Gastrocnemius medialis (tissue), 4 donors: ENCODE data around the gene SLC12A2. TPM values are rescaled to one million over a fixed set of nuclear protein-coding genes. Genes with fewer than 3 reads are reported as not detected.

Source experiments
- ATAC-seq, 2 donors: fragments of 150-250 bp; one replicate each; pipeline ENCODE4 v1.9.1; 2016
- DNase-seq, 2 donors: peaks; one replicate each; pipeline ENCODE4 v3.0.0-alpha.2; 2019
- H3K27ac ChIP-seq, 4 donors: fragments of 200-600 bp; sonication (generic); 1 replicate in 1 of 4; 2 replicates in 3 of 4; pipeline ENCODE4 v1.5.1; 2016 to 2018; ENCODE audit warnings: mild to moderate bottlenecking in 2 of 4, moderate library complexity in 1 of 4
- H3K27me3 ChIP-seq, 3 donors: fragments of 200-600 bp; sonication (generic) in 2 of 3; 1 replicate in 1 of 3; 2 replicates in 2 of 3; pipeline versions ENCODE4 v1.5.1 to v1.6.0; 2016 to 2019; ENCODE audit warnings: mild to moderate bottlenecking in 1 of 3, moderate library complexity in 1 of 3
- H3K36me3 ChIP-seq, 2 donors: fragments of 200-600 bp; sonication (generic) in 1 of 2; one replicate each; pipeline ENCODE4 v1.5.1; 2017 to 2018
- H3K4me1 ChIP-seq, 2 donors: fragments of 200-600 bp; sonication (generic) in 1 of 2; one replicate each; pipeline ENCODE4 v1.5.1; 2016 to 2017; ENCODE audit warnings: mild to moderate bottlenecking in 2 of 2
- H3K4me3 ChIP-seq, 4 donors: fragments of 200-600 bp; sonication (generic) in 3 of 4; 1 replicate in 1 of 4; 2 replicates in 3 of 4; pipeline ENCODE4 v1.5.1; 2016 to 2019; ENCODE audit warnings: mild to moderate bottlenecking in 2 of 4
- H3K9me3 ChIP-seq, 3 donors: fragments of 200-600 bp; sonication (generic) in 2 of 3; 1 replicate in 1 of 3; 2 replicates in 2 of 3; pipeline ENCODE4 v1.5.1; 2016 to 2019
- CTCF ChIP-seq, 5 experiments: fragments of 450-650 bp in 3 of 5; fragments of 200-600 bp in 2 of 5; sonication (generic) in 2 of 5; IDR thresholded peaks in 4 of 5; conservative IDR thresholded peaks in 1 of 5; 1 replicate in 4 of 5; 2 replicates in 1 of 5; pipeline ENCODE4 v1.5.1; 2016 to 2019; ENCODE audit warnings: antibody characterized with exemption in 5 of 5, mild to moderate bottlenecking in 3 of 5, moderate library complexity in 3 of 5
- POLR2A ChIP-seq, 2 donors: fragments of 450-650 bp; IDR thresholded peaks; one replicate each; pipeline ENCODE4 v1.6.1; 2017; ENCODE audit warnings: antibody characterized with exemption in 2 of 2, mild to moderate bottlenecking in 2 of 2, moderate library complexity in 2 of 2
- in situ Hi-C, 4 donors: fragments of 200-750 bp; cut with MboI; loops; one replicate each; pipeline versions ENCODE4 v1.15.0 to v1.8.0; 2017; ENCODE audit warnings: low sequenced_read_pairs in 4 of 4
- intact Hi-C: fragments of 100-400 bp; cut with DNase I; formaldehyde crosslinking; loops from one replicate; pipeline ENCODE4 v1.15.1; 2023; ENCODE audit warnings: low total_unique reads
- total RNA-seq, 4 donors: library from RNA; depleted of rRNA; stranded (reverse); fragments of >200 nt; gene quantifications; one replicate each; pipeline versions ENCODE4 v1.1.0 to v1.2.3, GENCODE V29; 2016

SLC12A2 gene
- total RNA-seq = 10 to 100 TPM; 11.6 to 21.0 (median 17.2) TPM

DNA sequence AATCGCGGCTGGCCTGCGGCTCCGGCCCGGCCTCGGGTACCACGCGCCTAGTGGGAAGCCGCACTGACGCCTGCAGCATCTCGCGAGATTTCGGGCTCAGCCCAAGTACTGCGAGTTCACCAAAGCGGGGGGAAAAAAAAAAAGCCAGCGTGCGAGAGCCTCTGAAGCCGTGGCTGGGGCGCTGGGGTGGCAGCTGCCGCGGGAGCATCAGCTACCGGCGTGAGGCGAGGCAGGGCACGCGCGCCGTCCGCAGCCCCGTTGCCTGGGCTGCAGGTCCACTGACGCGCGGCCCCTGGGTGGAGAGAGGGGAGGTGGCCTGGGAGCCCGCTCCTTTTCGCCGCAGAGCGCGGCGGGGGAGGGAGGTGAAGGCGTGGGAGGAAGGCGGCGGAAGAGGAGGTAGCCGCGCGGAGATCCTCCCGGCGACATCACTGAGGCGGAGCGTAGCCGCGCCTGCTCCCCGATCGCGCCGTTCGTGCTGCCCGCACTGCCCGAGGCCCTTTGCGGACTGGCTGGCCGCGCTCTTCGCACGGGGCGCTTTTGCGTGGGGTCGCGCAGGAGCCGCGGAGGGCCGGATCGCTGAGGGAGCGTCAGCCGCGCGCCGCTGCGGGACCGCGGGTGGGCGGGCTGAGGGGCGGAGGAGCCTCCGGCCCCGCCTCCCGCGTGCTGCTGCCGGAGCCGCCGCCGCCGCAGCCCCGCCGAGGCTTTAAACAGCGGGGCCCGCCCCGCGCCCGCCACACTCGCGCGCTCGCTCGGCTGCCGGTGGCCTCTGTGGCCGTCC lies at the start of gene SLC12A2:
SLC12A2 (plus strand) TSS at position 734 of the 778 bp plus-strand sequence. CDS start 189 bp downstream, outside the sequence.
- DNase-seq (peak; percentile 90 to 91), ATAC-seq (peak; percentile 80 to 81)
- TF ChIP-seq CTCF (IDR thresholded peaks at IDR 0.05 in 4 of 5, conservative IDR thresholded peaks at IDR 0.05 in 1 of 5) = peak in 1 of 5 experiments; percentile 8
- TF ChIP-seq POLR2A (IDR thresholded peaks at IDR 0.05) = peak; percentile 88 to 97
- Histone ChIP-seq H3K36me3 (no peaks in the 10 kb centered on the region), H3K4me3 (peak within 1 kb of the TSS; percentile 79 to 88 (median 84)), H3K4me1 (peaks cover 40 to 61% of the 10 kb centered on the region in 2 donors), H3K27me3 (no peaks in the 10 kb centered on the region), H3K27ac (peak within 1 kb of the TSS; percentile 93 to 99 (median 99)), H3K9me3 (no peaks in the 10 kb centered on the region)
- in situ Hi-C loops (loop anchor here in 2 of 4 donors (25.0 kb wide), 1 partner anchor 521 kb away; no protein-coding TSS in a partner anchor), intact Hi-C loops (loop anchor here (2.0 to 10.0 kb wide), 5 partner anchors 118 to 518 kb away; no protein-coding TSS in a partner anchor)

DNA sequence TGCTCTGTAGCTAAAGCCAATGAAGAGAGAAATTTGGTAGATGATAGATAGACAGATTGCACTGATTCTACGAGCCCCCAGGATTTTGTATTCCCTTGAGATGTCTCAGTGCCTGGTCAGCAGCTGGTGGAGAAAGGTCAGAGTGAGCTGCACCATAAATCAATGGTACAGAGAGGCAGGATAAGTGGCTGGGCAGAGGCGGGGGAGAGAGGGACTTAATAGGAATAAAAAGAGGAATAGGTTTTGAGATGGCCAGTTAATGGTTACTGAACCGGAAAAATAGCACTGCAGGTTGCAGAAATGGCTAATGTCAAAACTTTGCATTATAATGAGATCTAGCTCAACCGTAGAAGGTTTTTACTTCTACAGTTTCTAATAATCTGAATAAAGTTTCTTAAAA lies 47.9 kb upstream of the SLC12A2 start:
- no peak overlapping the region for H3K4me3 ChIP-seq
- H3K4me1 ChIP-seq = peaks cover 4 to 9% of the 10 kb centered on the region in 2 donors
- in situ Hi-C loops = no loop called here
- H3K27me3 ChIP-seq = no peaks in the 10 kb centered on the region
- TF ChIP-seq POLR2A (IDR thresholded peaks at IDR 0.05) (no peak), CTCF (IDR thresholded peaks at IDR 0.05 in 4 of 5, conservative IDR thresholded peaks at IDR 0.05 in 1 of 5) (no peak)
- ATAC-seq (no peak), DNase-seq (no peak)
- H3K9me3 ChIP-seq = no peaks in the 10 kb centered on the region
- intact Hi-C loops = no loop called here
- no peak overlapping the region for H3K27ac ChIP-seq
- no peaks in the 10 kb centered on the region for H3K36me3 ChIP-seq

- no peaks in the 10 kb centered on the region for H3K36me3 ChIP-seq
- peaks cover 4 to 9% of the 10 kb centered on the region in 2 donors for H3K4me1 ChIP-seq
- TF ChIP-seq POLR2A (IDR thresholded peaks at IDR 0.05) = no peak
- TF ChIP-seq CTCF (IDR thresholded peaks at IDR 0.05 in 4 of 5, conservative IDR thresholded peaks at IDR 0.05 in 1 of 5) = no peak
- in situ Hi-C loops = no loop called here
- no peak overlapping the region for H3K27ac ChIP-seq
- ATAC-seq (no peak), DNase-seq (no peak)
- no peak overlapping the region for H3K4me3 ChIP-seq
- no peaks in the 10 kb centered on the region for H3K27me3 ChIP-seq
- intact Hi-C loops = no loop called here
- H3K9me3 ChIP-seq = no peaks in the 10 kb centered on the region
Measured at GRCh38 chr5:128036950-128037349, 46.6 kb upstream of the SLC12A2 start.

DNA sequence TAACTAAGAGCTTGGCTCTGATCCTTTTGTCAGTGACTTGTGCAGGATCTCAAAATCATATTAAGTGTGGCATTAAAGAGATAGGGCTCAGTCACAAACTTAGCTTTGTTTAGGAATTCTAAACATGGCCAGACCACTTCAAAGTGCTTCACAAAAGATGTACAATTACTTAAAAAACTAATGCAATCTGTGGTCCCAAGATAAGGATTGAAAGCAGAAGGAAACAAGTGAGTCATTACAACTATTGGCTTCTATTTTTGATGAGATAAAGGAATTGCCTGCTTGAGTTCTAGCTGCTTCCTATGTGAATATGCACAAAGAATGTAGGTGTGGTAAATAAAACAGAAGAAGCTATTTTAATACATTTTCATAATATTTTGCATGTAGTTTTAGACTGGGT lies 44.9 kb upstream of the SLC12A2 start:
- in situ Hi-C loops (no loop called here), intact Hi-C loops (no loop called here)
- Histone ChIP-seq H3K4me3 (no peak overlapping the region), H3K36me3 (no peaks in the 10 kb centered on the region), H3K4me1 (peaks cover 4 to 9% of the 10 kb centered on the region in 2 donors), H3K27me3 (no peaks in the 10 kb centered on the region), H3K27ac (no peak overlapping the region), H3K9me3 (no peaks in the 10 kb centered on the region)
- TF ChIP-seq CTCF (IDR thresholded peaks at IDR 0.05 in 4 of 5, conservative IDR thresholded peaks at IDR 0.05 in 1 of 5) = no peak
- TF ChIP-seq POLR2A (IDR thresholded peaks at IDR 0.05) = no peak
- ATAC-seq (peak in 1 of 2 donors; percentile 47), DNase-seq (no peak)
